ENCODE data around the gene RANBP1.

The RANBP1 gene

DNA sequence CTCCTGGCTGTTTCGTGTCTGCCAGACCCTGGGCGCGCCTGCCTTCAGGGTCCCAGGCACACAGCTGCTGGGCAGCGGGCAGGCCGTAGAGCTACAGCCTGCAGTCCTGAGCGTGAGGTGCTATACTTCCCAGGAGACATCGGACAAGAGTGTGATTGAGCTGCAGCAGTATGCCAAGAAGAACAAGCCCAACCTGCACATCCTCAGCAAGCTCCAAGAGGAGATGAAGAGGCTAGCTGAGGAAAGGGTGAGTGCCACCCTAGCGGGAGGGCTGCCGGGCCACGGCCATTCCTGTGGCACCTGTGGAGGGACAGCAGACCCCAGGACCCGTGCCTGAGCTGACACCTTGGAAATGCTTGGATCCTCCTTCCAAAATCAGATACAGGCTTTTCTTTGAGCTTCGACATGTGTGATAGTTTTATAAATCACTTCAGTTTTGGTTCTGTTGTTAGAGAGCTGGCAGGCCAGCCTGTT, 7.1 kb upstream of the RANBP1 start:
- DNase-seq (ENCODE audit: low spot score): no peak

DNA sequence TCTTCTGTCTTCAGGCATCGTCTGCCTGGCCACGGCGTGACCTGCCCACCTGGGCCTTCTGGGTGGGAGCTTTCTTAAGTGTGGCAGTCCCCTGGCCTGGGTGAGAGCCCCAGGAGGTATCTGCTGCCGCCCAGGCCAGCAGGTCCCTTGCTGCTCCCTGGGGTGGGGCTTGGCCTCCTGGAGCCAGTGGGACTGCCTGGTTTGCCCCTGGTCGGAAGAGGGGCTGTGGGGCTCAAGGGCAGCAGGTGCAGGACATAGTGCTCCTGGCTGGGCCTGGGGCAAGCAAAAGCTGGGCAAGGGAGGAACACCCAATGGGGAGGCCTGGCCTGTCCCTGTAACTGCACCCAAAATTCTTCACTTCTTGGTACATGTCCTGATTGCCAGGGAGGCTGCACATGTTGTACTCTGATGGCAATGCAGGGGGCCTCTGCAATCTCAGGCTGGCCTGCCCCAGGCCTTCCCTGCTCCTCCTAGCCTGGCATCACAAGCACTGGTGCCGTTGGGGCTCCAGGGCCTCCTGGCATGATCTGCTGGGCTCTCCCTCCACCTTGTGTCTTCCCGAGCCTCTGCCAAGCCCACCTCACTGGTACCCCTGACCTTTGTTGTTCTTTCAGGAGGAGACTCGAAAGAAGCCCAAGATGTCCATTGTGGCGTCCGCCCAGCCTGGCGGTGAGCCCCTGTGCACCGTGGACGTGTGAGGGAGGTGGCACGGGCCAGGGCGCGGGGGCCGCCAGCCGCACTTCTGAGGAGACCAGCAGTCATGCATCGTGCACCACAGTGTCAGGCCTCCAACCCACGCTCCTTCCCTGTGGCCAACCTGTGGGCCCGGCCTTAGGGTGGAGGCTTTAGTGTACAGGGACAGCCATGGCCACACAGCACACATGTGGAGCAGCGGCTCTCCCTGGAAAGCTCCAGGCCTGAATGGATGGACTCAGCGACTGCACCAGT, 6.2 kb upstream of the RANBP1 start:
- no peak for DNase-seq (ENCODE audit: low spot score)

DNA sequence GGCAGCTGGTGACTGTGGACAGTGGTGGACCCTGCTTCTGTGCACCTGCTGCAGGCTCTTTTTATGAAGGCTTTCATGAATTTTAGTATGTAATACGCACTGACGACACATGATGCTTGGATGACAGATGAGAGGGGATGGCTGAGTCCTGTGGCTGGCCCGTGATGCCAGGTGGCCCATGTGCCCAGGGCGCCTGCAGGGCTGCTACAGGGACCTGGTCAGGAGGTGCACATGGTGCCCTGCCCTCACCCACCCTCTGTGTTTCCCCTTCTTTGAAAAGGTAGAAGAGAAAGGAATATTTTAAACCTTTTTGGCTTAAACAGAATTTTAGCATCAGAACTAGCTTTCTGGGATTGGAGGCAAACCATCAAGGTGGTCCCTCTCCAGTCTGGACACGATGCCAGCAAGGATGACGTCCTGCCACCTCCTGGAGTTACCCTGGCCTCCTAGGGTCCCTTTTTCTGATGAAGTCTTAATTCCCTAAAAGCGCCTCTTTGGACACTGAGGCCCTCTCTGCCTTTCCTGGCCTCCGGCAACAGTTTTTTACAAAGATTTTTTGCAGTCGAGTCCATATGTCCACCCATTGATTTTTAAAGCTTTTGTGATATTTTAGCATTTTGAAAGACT, 5.4 kb upstream of the RANBP1 start:
- no peak for DNase-seq (ENCODE audit: low spot score)

DNA sequence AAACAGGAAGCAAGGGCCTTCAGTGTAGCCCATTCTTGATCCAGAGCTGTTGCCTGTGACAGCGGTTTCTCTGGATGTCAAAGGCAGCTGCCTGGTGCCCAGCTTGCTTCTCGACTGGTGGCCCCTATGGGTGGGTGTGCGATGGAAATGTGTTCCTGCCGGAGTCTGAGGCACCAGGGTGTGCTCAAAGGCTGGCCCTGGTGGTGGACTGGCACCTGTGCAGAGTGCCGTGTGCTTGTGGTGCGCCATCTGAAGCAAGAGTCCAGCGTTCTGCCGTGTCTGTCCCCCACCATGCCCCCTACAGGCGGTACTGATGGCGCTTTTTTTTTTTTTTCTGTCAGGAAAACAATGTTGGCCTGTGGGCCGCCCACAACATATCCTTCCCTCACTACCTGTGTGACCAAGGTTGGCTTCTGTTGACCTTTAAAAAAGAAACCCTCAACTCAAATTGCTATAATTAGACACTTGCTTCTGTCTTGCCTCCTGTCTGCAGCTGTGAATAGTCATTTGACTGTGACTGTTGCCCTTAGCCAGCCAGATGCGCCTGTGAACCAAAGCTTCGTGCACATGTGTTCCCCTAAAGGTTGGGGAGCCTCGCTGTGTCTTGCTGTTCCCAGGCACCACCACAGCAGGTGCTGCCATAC, 4.7 kb upstream of the RANBP1 start:
- peak; percentile 36 for DNase-seq (ENCODE audit: low spot score)

DNA sequence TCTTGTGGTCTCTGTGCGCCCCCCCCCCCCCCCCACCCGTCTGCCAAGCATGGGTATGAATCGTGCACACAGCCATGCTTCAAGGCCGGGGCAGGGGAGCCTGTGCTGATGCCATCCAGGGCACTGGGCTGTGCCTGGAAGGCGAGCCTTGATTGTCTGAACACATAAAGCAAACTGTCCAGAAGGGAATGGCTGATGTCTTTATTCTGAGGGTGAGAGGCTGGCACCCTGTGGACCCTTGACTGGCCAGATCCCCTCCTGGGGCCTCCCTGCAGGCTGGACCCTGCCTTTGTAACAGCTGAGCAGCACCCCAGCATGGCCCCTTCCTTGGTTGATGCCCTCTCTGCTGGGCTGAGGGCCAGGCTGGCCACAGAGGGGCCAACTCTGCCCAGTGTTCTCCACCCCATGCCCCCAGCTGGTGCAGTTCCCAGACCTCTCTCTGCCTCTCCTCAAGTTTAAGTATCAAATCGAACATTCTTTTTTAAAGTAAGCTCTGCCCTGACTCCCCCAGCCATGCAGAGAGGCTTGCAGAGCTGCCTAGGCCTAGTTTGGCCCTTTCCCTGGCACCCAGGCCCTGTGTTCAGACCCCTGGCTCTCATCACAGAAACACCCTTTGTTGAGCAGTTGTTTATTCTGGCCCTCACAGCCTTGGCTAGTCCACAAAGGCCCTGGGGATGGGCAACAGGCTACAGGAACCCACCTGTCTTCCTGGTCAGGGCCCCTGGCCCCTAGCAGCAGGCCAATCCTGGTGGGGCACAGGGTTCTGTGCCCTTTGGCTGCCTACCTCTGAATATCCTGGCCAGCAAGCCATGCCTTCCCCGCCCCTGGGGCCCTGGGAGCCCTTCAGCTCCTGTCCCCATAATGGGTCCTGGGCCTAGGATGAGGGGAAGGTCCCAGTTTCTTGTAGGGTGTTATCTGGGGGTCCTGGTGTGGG, 3.9 kb upstream of the RANBP1 start:
- DNase-seq (ENCODE audit: low spot score): no peak

DNA sequence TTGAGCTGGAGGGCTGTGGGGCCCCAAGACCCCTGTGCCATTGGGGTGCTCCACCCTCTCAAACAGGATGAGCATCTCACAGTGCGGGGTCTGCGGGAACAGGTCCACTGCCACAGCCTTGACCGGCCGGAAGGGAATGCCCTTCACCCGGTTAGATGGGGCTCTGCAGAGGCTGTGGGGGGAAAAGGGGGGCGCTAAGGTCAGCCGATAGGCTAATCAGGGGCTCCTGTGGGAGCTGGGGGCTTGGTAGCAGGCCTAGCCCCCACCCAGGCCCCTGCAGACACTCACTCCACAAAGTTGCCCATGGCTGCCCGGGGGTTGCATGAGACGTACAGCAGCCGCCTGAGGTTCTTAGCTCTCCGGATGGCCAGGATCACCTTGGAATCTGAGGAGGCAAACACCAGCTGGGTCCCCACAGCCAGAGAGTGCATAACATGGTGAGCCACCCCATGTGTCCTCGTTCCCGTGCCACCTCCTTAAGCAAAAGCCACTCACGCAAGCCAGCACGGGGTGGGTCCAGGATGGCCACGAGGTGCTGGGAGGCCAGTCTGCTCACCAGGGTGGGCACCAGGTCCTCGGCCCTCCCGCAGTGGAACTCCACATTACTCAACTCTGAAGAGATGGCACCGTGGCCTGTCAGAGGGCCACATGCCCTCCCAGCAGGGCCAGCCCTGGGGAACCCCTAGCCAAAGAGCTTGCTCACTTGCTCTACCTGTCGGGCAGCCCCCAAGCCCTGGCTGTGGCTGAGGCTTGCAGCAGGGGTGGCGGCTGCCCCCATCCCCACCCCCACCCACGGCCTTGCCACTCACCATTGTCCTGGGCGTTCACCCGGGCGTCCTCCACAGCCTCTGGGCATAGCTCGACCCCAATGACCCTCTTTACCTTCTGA, 3.0 kb upstream of the RANBP1 start:
- no peak for DNase-seq (ENCODE audit: low spot score)

DNA sequence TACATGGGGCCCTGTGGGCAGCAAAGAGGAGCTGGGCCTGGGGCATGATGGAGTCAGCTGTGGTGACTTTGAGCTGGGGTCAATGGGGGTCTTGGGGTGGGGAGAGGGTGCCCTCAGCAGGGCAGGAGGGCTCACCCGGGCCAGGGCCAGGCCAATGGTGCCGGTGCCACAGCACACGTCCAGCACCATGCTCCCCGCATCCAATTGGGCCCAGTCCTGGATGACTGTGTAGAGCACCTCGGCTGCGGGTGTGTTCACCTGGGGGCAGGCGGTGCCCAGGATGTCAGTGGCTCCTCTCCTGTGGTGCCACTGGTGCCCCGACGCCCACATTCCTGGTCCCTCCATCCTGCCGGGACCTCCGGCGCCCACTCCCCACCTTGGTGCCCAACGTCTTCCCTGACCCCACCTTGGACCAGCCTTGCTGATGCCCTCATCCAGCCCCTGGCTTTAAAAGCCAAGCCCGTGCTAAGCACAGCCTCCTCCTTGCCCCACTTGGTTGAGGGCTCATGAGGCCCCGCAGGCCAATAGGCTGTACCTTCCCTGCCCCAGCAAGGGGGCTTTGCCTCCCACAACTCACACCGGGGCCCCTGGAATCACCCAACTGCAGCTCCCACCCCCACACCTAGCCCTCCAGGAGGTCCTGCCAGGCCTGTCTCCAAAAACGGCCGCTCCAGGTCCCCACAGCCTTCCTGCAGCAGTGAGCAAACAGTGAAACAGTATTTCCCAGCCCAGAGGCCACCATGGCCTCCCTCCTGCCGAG, 2.2 kb upstream of the RANBP1 start:
- DNase-seq (ENCODE audit: low spot score): no peak

DNA sequence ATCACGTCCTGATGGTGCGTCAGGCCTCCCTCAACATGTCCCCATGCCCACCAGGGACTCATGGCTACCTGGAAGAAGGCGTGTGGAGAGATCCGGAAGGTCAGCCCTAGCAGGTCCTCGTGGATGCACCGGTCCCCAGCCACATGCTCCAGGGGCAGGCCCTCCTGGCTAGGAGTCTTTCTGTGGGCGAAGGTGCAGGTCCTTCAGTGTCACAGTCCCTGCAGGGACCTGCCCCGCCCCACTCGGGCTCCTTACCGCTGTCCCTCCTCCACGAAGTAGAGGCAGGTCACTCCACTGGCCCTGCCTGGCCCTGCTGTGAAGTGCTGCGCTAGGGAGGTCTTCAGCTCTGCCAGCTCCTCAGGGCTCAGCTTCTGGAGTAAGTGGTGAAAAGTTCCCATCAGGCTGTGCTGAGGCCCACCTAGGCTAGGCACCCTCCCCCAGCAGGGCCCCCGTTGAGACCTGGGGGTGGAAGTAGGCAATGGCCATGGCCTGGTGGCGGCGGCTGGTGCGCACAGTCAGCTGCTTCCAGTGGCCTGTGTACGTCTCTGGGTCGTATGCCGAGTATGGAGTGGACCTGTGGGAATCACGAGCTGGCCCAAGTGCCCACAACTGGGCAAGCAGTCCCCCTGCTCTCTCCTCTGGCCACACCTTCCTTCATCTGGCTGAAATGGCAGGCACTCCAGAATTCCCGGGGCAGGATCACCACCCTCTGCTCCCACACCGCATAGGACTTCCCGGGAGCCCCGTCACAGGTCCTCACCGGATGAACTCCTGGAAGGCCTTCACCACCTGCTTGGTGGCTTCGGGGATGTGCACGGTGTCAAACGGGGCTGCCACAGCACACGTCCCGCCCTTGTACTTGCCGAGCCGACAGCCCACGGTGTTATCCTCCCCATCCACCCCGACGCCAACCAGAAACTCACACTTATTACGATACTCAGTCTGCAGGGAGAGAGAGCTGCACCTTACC, 1.1 kb upstream of the RANBP1 start:
- DNase-seq (ENCODE audit: low spot score): no peak

DNA sequence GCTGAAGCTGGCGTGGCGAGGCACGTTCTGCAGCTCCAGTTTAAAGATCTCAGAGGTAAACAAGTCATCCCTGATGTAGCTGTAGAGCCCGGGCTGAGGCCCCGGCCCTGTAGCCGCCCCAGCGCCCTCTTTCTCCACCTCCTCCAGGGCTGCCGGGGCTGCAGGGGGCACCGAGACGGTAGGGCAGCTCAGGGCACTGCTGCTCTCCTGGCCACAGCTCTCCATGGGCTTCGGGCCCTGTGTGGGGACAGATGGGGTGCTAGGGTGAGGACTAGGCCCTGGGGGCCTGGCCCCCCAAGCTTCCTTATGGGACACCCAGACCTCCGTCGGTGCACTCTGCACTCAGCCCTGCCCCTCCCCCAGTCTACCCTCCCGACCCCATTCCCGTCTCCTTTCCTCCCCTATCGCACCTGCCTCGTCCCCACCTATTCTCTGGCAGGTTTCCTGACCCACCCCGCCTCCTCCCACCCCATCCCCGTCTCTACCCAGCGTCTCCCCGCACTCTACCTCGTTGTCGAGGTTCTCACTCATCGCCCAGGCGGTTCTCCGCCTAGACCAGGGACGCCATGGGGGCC, 559 bp downstream of the RANBP1 start:
- DNase-seq (ENCODE audit: low spot score): no peak

DNA sequence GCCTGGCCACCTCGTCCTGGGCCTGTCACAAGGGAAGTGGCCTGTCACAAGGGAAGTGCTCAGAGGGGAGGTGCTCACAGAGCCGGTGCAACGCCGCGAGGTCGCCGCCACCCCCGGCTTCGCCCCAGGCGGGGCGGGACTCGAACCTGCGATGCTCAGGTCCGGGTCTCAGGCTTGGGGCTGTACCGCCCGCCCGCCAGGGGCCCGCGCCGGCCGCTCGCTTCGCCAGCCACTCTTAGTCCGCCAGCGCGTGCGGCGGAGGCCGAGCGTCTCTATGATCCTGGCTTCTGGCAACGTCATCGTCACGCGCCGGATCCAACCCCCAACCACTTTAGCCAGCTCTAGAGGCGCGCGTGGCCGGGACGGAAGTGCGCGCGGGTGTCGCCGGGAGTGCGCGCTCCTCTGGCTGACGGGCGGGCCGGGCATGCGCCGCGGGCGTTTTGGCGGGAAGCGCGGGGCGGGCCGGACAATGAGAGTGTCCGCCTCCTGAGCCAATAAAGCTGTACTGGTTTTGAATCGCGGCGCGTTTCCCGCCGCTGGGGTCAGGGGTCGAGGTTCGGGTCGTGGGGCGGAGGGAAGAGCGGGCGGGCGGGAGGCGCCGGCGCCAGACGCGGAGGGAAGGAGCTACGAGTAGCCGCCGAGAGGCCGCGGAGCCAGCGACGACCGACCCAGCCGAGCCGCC, 1.2 kb downstream of the RANBP1 start, which contains the start of gene TRMT2A:
Gene TRMT2A, minus strand, starts transcription at position 276 of the 682 bp plus-strand sequence. CDS start 320 bp downstream, outside the sequence.
- DNase-seq (ENCODE audit: low spot score): peak; percentile 95

DNA sequence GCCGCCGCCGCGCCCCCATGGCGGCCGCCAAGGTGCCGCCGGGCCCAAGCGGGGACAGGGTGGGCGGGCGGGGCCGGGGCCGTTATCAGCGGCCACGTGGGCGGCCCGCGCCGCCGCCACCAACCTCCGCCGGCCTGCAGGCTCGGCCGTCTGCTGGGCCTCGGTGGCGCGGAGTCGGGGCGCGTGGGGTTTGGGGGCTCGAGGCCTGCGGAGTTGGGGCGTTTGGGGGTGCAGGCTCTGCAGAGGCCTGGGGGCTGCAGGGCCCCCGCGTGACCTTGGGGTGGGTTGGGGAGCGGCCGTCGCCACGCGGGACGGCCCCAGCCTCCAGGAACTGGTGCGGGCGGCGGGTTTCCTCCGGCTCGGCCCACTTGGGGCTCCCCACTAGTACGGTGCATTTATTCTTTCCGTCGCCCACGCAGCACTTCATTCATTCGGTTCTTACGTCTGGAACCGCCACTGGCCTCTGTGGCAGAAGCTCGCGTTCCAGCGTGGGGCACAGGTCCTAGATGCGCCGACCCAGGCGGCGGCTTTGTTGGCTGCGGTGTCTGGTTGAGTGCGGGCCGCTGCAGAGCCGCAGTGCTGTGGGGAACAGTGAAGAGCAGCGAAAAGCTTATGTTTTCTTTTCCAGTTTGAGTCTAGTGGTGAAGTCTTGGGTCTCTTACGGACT, 1.9 kb downstream of the RANBP1 start:
- no peak for DNase-seq (ENCODE audit: low spot score)

DNA sequence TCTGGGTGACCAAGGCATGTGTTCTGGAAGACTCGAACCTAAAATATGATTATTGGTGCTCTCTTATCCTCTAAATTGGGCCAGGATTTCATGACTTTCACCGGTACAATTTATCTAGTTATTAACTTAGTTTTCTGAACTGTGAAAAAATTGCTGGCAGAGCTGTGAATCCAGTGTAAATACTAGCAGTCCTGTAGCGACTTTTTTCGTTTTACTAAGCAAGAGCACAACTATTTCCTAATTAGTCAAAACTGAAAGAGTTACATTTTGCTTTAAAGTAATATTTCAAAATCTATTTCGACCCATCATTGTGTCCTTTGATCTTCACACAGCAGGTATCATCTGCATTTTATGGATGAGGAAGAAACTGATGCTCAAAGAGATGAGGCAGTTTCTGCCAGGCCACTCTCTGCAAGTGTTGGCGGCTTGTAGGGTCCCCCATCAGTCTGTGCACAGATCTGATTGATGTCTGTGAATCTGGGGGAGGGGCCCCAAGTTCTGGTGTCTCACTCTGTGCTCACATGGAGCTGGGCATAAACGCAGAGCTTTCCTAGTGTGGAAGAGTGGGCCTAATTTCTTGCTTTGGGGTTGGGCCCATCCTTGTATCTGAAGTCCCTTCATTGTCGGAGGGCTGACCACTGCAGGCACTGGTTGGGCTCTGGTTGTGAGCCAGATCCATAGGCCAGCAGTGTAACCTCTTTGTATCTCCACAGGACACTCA, 2.6 kb downstream of the RANBP1 start:
- DNase-seq (ENCODE audit: low spot score): no peak

DNA sequence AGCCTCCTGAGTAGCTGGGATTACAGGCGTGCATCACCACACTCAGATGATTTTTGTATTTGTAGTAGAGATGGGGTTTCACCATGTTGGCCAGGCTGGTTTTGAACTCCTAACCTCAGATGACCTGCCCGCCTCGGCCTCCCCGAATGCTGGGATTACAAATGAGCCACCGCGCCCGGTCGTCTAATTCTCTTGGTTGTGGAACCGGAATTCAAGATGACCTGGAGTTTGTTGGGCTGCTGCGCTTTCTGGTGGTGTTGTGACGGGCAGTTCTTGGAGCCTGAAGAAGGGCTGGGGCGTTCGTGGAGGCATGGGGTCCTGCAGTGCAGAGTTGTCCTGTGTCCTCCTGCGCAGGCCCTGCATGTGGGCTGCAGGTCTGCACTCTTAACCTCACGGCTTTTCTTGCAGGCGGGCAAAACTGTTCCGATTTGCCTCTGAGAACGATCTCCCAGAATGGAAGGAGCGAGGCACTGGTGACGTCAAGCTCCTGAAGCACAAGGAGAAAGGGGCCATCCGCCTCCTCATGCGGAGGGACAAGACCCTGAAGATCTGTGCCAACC, 6.0 kb downstream of the RANBP1 start:
- DNase-seq (ENCODE audit: low spot score): no peak

DNA sequence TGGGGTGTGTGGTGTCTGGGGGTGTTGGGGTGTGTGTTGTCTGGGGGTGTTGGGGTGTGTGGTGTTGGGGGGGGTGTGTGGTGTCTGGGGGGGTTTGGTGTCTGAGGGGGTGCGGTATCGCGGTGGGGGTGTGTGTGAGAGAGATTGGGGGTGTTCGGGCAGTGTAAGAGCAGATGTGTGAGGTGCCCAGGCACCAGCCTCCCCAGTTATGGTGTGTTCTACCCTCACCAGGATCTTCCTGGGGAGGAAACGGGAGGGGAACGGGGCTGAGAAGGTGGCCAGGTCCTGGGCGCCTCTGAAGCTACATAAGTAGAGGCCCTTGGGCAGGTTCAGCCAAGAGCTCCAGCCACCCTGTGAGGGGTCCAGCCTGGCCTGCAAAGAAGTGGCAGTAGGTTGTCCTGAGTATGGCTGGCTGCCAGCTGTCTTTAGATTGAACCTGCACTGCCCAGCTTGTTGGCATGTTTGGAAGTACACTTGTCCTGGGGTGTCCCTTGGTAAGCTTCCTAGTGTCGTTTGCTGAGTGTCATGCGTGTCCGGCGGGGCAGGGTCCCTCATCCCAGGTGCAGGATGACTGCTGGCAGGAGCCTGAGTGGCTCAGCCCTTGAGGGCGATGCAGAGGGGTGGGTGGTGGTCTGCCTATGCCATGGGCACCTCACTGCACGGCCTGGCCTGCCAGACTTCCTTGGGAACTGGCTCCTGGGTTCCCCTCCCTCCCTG, 7.6 kb downstream of the RANBP1 start:
- DNase-seq (ENCODE audit: low spot score): no peak

DNA sequence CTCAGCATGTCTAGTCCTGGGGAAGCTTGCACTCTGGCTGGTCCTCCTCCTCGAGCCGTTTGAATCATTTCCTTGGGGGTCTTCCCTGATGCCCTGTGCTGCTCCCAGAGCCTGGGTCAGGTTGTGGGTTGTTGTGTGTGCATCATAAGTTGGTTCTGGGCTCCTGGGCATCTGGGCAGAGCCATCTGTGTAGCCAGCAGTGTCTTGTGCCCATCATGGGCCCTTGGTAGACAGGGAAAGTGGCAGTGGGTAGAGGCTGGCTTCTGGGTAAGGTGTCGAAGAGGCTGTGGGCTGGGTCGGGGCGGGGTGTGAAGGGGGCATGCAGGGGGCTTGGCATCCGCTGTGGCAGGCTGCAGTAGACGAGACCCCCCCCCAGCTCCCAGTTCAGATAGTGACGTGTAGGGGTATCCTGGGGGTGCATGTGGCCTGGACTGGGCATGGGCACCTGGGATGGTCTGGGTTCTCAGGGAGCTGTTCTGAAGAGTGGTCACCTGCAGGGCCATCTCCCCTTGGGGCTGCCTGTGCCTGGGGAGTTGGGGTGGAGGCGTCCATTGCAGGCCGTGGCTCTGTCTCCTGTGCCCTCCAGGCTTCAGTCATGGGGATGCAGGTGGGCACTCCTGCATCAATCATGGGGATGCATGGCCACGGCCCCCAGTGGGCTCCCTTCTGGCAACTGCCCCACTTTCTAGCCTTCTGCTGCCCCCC, 8.3 kb downstream of the RANBP1 start:
- DNase-seq (ENCODE audit: low spot score): no peak

Data from kidney capillary endothelial cell (primary cell).